H1 (cell line): ENCODE data around the gene LRRC4C. TPM values are rescaled to one million over a fixed set of nuclear protein-coding genes. Genes with fewer than 3 reads are reported as not detected.

Experiments
- CTCF ChIA-PET: fragments of 300-600 bp; sonication (Branson Sonifier 250); formaldehyde crosslinking; loops from one replicate; lab custom pipeline; 2021; ENCODE audit not compliant: partially characterized antibody; lab: Charles Lee
- POLR2A ChIA-PET: fragments of 300-600 bp; sonication (Branson Sonifier 250); formaldehyde crosslinking; loops from one replicate; lab custom pipeline; 2021; ENCODE audit warnings: inconsistent platforms; ENCODE audit not compliant: partially characterized antibody; lab: Charles Lee
- DNase-seq, 2 experiments: peaks; one replicate each; pipeline versions ENCODE4 v3.0.0 to v3.0.0-alpha.2; 2010 to 2022; ENCODE audit warnings: low spot score in 2 of 2, low read depth in 1 of 2, mixed read lengths in 1 of 2
- FAIRE-seq: peaks from 2 replicates; lab custom pipeline; 2011; peaks lifted over from hg19 to GRCh38; lab: Jason Lieb, UNC
- H2AFZ ChIP-seq: 2 replicates; pipeline ENCODE4 v1.8.1; 2012; ENCODE audit warnings: low read length, inconsistent platforms
- H2AK5ac ChIP-seq: 2 replicates; pipeline ENCODE4 v1.6.1; 2013; ENCODE audit warnings: low read depth, low read length
- H2BK120ac ChIP-seq: replicated peaks from 2 replicates; pipeline ENCODE3; 2013; ENCODE audit warnings: low read depth, low read length, inconsistent platforms
- H2BK12ac ChIP-seq: 2 replicates; pipeline ENCODE4 v1.6.1; 2013; ENCODE audit warnings: low read depth, low read length
- H2BK15ac ChIP-seq: 2 replicates; pipeline ENCODE4 v1.6.1; 2013; ENCODE audit warnings: low read length
- H2BK20ac ChIP-seq: 2 replicates; pipeline ENCODE4 v1.6.1; 2013; ENCODE audit warnings: low read length
- H2BK5ac ChIP-seq: 2 replicates; pipeline ENCODE4 v1.6.1; 2013; ENCODE audit warnings: low read depth, low read length
- H3K14ac ChIP-seq: 2 replicates; pipeline ENCODE4 v1.6.1; 2013; ENCODE audit warnings: inconsistent platforms; ENCODE audit not compliant: insufficient read length
- H3K18ac ChIP-seq: 2 replicates; pipeline ENCODE4 v1.6.1; 2013; ENCODE audit warnings: low read length; ENCODE audit errors: extremely low read depth
- H3K23ac ChIP-seq: 2 replicates; pipeline ENCODE4 v1.6.1; 2013; ENCODE audit warnings: inconsistent platforms; ENCODE audit not compliant: insufficient read length
- H3K23me2 ChIP-seq: 2 replicates; pipeline ENCODE4 v1.6.1; 2013; ENCODE audit warnings: low read depth, low read length
- H3K27ac ChIP-seq: 2 replicates; pipeline ENCODE4 v1.6.1; 2011; ENCODE audit warnings: low read depth, low read length, inconsistent platforms
- H3K27me3 ChIP-seq, 4 experiments: replicated peaks in 1 of 4; 1 replicate in 1 of 4; 2 replicates in 3 of 4; pipeline versions ENCODE4 v1.6.1 to v1.8.1; 2011 to 2013; ENCODE audit warnings: low read length in 3 of 4, mild to moderate bottlenecking in 3 of 4, inconsistent platforms in 2 of 4, mixed read lengths in 2 of 4, moderate library complexity in 1 of 4; ENCODE audit not compliant: control insufficient read depth in 3 of 4, insufficient read depth in 3 of 4; ENCODE audit errors: extremely low read depth in 1 of 4
- H3K36me3 ChIP-seq, 4 experiments: 2 replicates each; pipeline versions ENCODE4 v1.6.1 to v1.8.1; 2011 to 2013; ENCODE audit warnings: mild to moderate bottlenecking in 4 of 4, low read length in 3 of 4, moderate library complexity in 2 of 4, control low read depth in 1 of 4, inconsistent platforms in 1 of 4; ENCODE audit not compliant: insufficient read depth in 4 of 4, control insufficient read depth in 2 of 4
- H3K4ac ChIP-seq: replicated peaks from 2 replicates; pipeline ENCODE3; 2013; ENCODE audit warnings: low read length, low read depth, mixed read lengths, inconsistent platforms; ENCODE audit not compliant: insufficient read length
- H3K4me1 ChIP-seq, 4 experiments: replicated peaks in 1 of 4; 1 replicate in 1 of 4; 2 replicates in 3 of 4; pipeline versions ENCODE4 v1.6.1 to v1.8.1; 2011 to 2013; ENCODE audit warnings: low read length in 3 of 4, inconsistent platforms in 2 of 4, mixed read lengths in 1 of 4; ENCODE audit not compliant: insufficient read depth in 4 of 4, control insufficient read depth in 3 of 4
- H3K4me2 ChIP-seq, 2 experiments: 2 replicates each; pipeline versions ENCODE4 v1.6.1 to v1.8.1; 2011 to 2013; ENCODE audit warnings: low read depth in 2 of 2, low read length in 2 of 2, control low read depth in 1 of 2, inconsistent platforms in 1 of 2, mild to moderate bottlenecking in 1 of 2; ENCODE audit not compliant: insufficient read depth in 1 of 2
- H3K4me3 ChIP-seq, 4 experiments: fragments of 200-600, 300-600 bp in 1 of 4; sonication (generic), shearing (Covaris generic), sonication (Bioruptor Twin) in 1 of 4; 2 replicates each; pipeline versions ENCODE4 v1.5.1 to v1.8.1; 2011 to 2016; ENCODE audit warnings: low read length in 4 of 4, low read depth in 3 of 4, control low read depth in 2 of 4, inconsistent platforms in 2 of 4, mild to moderate bottlenecking in 2 of 4, mixed read lengths in 1 of 4, moderate library complexity in 1 of 4; ENCODE audit not compliant: insufficient read depth in 2 of 4; ENCODE audit errors: extremely low read depth in 1 of 4
- H3K56ac ChIP-seq: replicated peaks from 2 replicates; pipeline ENCODE3; 2013; ENCODE audit warnings: low read depth, mild to moderate bottlenecking, mixed read lengths, low read length, inconsistent platforms; ENCODE audit not compliant: insufficient read length
- H3K79me1 ChIP-seq: 2 replicates; pipeline ENCODE4 v1.6.1; 2013; ENCODE audit warnings: low read depth, low read length, control low read depth
- H3K79me2 ChIP-seq, 2 experiments: 2 replicates each; pipeline versions ENCODE4 v1.6.1 to v1.8.1; 2012 to 2013; ENCODE audit warnings: low read length in 2 of 2, mild to moderate bottlenecking in 2 of 2, inconsistent platforms in 1 of 2; ENCODE audit not compliant: insufficient read depth in 2 of 2, control insufficient read depth in 1 of 2
- H3K9ac ChIP-seq, 4 experiments: replicated peaks in 1 of 4; 1 replicate in 1 of 4; 2 replicates in 3 of 4; pipeline versions ENCODE4 v1.6.1 to v1.8.1; 2011 to 2013; ENCODE audit warnings: low read depth in 3 of 4, low read length in 3 of 4, control low read depth in 2 of 4, mild to moderate bottlenecking in 2 of 4, moderate library complexity in 2 of 4, inconsistent platforms in 1 of 4; ENCODE audit errors: extremely low read depth in 1 of 4
- H3K9me3 ChIP-seq, 2 experiments: 2 replicates each; pipeline versions ENCODE4 v1.6.1 to v1.8.1; 2012 to 2013; ENCODE audit warnings: mild to moderate bottlenecking in 2 of 2, moderate library complexity in 2 of 2, control low read depth in 1 of 2, inconsistent platforms in 1 of 2, low read depth in 1 of 2, low read length in 1 of 2, mixed read lengths in 1 of 2; ENCODE audit not compliant: insufficient read depth in 2 of 2
- H4K20me1 ChIP-seq, 2 experiments: replicated peaks in 1 of 2; 2 replicates each; pipeline versions ENCODE3 to v1.8.1; 2011 to 2013; ENCODE audit warnings: inconsistent platforms in 2 of 2, low read length in 2 of 2, mild to moderate bottlenecking in 1 of 2; ENCODE audit not compliant: insufficient read depth in 2 of 2, control insufficient read depth in 1 of 2
- H4K5ac ChIP-seq: 2 replicates; pipeline ENCODE4 v1.6.1; 2013; ENCODE audit warnings: low read length, low read depth, mixed read lengths, inconsistent platforms; ENCODE audit not compliant: insufficient read length
- H4K8ac ChIP-seq: 2 replicates; pipeline ENCODE4 v1.8.0; 2013; ENCODE audit warnings: mild to moderate bottlenecking, moderate library complexity, low read length, inconsistent platforms; ENCODE audit not compliant: insufficient read depth; ENCODE audit errors: extremely low read depth
- H4K91ac ChIP-seq: replicated peaks from 2 replicates; pipeline ENCODE3; 2013; ENCODE audit warnings: low read length, mixed read lengths, inconsistent platforms; ENCODE audit not compliant: insufficient read length
- CHD2 ChIP-seq: IDR thresholded peaks from 2 replicates; pipeline ENCODE4 v1.6.1; 2012; ENCODE audit warnings: low read length, improper control_type of control experiment
- JUN ChIP-seq: IDR thresholded peaks from 2 replicates; pipeline ENCODE4 v1.6.1; 2011; ENCODE audit warnings: low read depth, mild to moderate bottlenecking, improper control_type of control experiment, low read length
- RXRA ChIP-seq: IDR thresholded peaks from 2 replicates; pipeline ENCODE4 v1.6.1; 2011; ENCODE audit warnings: low read depth, mild to moderate bottlenecking, low read length, moderate library complexity; ENCODE audit not compliant: insufficient read depth
- WGBS, 2 experiments: shearing (Covaris generic) in 1 of 2; methylation state at CpG; one replicate each; pipeline versions ENCODE4 v1.1.6 to v1.1.7; 2013 to 2015; ENCODE audit warnings: low lambda C conversion rate in 2 of 2, mixed read lengths in 2 of 2, inconsistent platforms in 1 of 2, low coverage in 1 of 2, missing lambda C conversion rate in 1 of 2; ENCODE audit not compliant: insufficient replicate concordance in 2 of 2, insufficient coverage in 1 of 2, insufficient read length in 1 of 2; ENCODE audit errors: extremely low coverage in 1 of 2, missing lambda C conversion rate in 1 of 2; 5-methylcytosine and 5-hydroxymethylcytosine counted together
- polyA plus RNA-seq, 7 experiments: library from polyadenylated mRNA; depleted of rRNA in 3 of 7; stranded (reverse) in 5 of 7; unstranded in 2 of 7; fragments of >200 nt in 5 of 7; fragments of 200-250 nt in 2 of 7; gene quantifications; 1 replicate in 5 of 7; 2 replicates in 1 of 7; 4 replicates in 1 of 7; pipeline versions ENCODE4 v1.2.1 to v1.2.3, GENCODE V29; 2011 to 2013; ENCODE audit warnings: missing spikeins in 2 of 7, mixed read lengths in 2 of 7
- total RNA-seq: library from RNA; stranded (reverse); fragmentation: NEBNext Ultra II Directional; extraction: Animal tissue kit (Norgen Biotek cat#: 25700); gene quantifications from 2 replicates; pipeline ENCODE4 v1.2.1, GENCODE V29; 2021

The LRRC4C gene
- total and polyA plus RNA-seq, 2 of the 8 experiments (the other 6 are each of a cell fraction or from before 2014, with no cell fraction given) = 0.23 to 2.2 TPM

GRCh38 chr11:41010361-41011050 lies 448.9 kb downstream of the LRRC4C start:
- no peak overlapping the region for H3K14ac ChIP-seq
- no peak overlapping the region for H3K27ac ChIP-seq
- H3K79me2 ChIP-seq = no peaks in the 10 kb centered on the region
- H4K91ac ChIP-seq = no peak overlapping the region
- DNase-seq (no peak), FAIRE-seq (no peak)
- H3K23me2 ChIP-seq = no peaks in the 10 kb centered on the region; the same call in 1 of the 2 replicates
- no peak overlapping the region for H4K8ac ChIP-seq
- ChIA-PET POLR2A (no interaction called here), CTCF (no interaction called here)
- no peaks in the 10 kb centered on the region for H4K20me1 ChIP-seq
- H3K56ac ChIP-seq = no peak overlapping the region
- no peaks in the 10 kb centered on the region for H3K9me3 ChIP-seq
- no peak overlapping the region for H3K4ac ChIP-seq
- H3K23ac ChIP-seq = no peak overlapping the region
- H2AFZ ChIP-seq = peak overlapping the region; percentile 93
- H2BK12ac ChIP-seq = no peak overlapping the region; the same call in 1 of the 2 replicates
- no peak for TF ChIP-seq RXRA
- TF ChIP-seq CHD2 = no peak
- no peak for TF ChIP-seq JUN
- H3K4me1 ChIP-seq = no peaks in the 10 kb centered on the region
- no peak overlapping the region for H3K4me2 ChIP-seq
- H3K79me1 ChIP-seq = no peaks in the 10 kb centered on the region
- H2AK5ac ChIP-seq = no peak overlapping the region
- 97% methylated on average over 2 of the region's 2 CpGs; no CpG with 5 or more reads in 1 of the 2 experiments for WGBS, 2 experiments
- no peak overlapping the region for H2BK120ac ChIP-seq
- no peak overlapping the region for H4K5ac ChIP-seq
- H3K4me3 ChIP-seq = no peak overlapping the region
- no peak overlapping the region for H3K9ac ChIP-seq
- no peak overlapping the region for H3K18ac ChIP-seq
- no peak overlapping the region for H2BK5ac ChIP-seq
- no peaks in the 10 kb centered on the region for H3K27me3 ChIP-seq
- no peak overlapping the region for H2BK20ac ChIP-seq
- H2BK15ac ChIP-seq = no peak overlapping the region
- H3K36me3 ChIP-seq = no peaks in the 10 kb centered on the region
